NCI-H345 treated with DMSO at 0.1 percent for 48 hours (cell line): ENCODE measurements around the gene TREX2.

Source experiments
- DNase-seq: peaks from one replicate; lab custom pipeline; 2025; ENCODE audit not compliant: unreplicated experiment; lab: John Stamatoyannopoulos, UW

The TREX2 gene

DNA sequence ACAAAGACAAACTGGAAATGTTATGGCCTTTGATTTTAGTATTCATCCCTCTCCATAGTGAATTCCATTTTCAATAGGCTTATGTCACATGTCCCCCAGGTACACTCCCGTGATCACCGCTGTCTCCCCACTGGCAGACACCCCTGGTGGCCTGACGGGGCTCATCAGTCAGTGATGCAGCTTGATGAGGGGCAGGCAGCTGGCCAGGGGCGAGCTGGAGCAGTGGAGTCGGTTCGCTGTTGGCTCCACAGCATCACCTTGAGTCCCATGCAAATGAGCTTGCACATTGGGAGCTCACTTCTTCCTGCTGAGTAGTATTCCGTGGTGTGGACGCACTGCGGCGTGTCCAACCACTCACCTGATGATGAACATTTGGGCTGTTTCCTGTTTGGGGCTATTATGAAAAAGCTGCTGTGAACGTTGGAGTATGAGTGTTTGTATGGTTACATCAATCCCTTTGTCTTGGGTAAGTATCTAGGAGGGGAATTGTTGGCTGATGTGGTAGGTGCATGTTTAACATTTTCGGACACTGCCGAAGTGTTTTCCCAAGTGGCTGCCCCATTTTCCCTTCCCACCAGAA, 5.2 kb downstream of the TREX2 start:
- no peak for DNase-seq

DNA sequence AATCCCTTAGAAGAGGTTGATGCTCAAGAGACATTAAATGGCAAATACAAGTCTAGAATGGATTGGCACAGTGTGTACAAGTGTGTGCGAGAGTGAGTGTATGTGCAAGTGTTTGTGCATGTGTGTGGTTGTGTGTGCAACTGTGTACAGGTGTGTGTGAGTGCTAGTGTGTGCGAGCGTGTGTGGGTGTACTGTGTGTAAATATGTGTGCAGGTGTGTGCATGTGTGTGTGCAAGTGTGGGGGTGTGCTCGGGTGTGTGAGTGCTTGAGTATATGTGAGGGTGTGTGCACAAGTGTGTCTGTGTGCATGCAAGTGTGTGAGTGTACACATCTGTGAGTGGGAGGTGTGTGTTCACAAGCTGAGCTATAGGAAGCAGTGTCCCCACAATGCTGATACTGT, 5.9 kb downstream of the TREX2 start:
- no peak for DNase-seq

DNA sequence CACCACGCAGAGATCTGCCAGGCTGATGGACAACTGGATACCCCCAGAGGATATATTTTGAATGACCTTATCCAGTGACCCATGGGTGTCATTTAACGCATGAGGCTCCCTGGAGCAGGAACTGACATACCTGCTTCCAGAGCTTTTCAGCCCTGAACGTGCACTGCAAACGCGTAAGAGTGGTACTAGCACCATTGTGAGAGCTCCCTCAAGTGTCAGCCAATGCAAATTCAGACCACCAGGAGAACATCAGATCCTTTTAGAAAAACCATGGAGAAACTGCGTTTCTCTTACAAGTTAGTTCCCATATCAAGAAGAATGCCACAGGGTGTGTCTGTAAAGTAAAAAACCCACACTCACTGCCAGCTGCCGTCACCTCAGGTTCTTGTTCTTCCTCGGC, 7.3 kb downstream of the TREX2 start:
- no peak for DNase-seq

DNA sequence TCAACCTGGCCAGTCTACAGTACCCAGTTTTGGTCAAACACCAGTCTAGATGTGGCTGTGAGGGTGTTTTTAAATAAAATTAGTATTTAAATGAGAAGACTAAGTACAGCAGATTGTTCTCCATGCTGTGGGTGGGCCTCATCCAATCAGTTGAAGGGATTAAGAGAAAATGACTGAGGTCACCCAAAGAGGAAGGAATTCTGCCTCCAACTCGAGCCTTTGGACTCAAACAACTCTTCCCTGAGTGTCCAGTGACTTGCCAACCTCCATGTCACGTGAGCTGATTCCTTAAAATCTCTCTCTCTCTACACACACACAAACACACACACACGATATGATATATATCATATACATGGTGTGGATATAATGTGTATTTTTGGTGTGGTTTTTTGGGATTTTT, 10.0 kb downstream of the TREX2 start:
- DNase-seq = no peak

DNA sequence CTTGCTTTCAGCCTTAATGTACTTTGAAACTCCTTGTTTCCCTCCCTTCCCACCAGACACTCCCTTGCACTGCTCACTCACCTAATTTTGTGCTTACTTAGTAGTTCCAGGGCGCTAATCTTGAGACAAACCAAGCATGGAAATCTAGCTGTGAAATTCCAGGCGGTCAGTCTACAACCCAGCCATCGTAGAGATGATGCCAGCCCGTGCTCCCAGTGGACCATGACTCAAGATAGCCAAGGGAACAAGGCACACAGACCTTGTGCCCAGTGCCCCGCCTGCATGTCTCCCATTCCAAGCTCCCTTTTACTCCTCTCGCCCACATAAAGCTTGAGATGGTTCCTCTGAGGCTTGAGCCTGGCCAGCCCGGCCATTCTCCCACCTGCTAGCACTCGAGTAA, 11.1 kb downstream of the TREX2 start:
- DNase-seq = no peak

DNA sequence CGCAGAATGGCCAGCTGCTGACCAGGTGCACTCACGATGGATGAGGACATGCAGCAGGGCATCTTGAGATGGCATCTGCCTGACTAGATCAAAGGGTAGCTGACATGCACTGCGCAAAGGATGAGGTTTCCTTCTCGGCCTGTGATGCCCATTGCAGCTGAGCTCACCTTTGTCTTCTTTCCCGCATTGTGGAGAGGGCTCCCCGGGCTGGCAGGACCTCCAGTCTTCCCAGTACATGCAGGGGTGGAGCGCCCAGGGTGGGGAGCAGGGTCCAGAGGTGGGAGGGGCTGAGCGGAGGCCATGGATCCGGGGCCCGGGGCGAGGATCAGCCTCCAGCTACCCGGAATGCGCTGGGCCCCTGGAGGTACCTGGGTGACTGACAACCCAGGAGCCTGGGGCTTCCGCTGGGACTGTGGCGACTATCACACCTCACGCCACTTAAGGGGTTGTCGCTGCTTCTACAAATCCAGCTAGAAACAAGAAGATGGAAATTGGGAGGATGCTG, 12.0 kb downstream of the TREX2 start:
- no peak for DNase-seq

DNA sequence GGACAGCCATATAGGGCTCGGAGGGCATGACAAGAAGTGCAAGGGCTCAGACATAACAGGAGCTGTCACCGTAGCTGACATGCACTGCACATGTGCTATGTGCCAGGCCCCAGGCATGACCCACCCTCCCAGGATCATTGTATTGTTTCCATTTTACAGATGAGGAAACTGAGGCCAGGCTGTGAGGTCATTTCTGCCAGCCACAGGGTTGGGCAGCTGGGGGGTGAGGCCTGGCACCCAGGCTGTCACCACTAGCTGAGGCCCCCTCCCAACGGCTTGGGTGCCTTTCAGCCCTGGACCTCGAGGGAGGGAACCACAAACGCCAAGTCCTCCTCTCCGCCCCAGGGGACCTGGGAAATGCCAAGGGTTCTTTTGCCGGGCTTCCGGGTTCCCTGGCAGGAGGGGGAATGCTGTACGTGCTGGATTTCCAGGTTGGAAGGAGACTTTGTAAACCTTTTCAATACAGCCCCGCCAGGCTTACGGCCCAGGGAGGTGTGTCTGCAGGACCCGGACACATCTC, 12.6 kb downstream of the TREX2 start:
- DNase-seq = no peak

DNA sequence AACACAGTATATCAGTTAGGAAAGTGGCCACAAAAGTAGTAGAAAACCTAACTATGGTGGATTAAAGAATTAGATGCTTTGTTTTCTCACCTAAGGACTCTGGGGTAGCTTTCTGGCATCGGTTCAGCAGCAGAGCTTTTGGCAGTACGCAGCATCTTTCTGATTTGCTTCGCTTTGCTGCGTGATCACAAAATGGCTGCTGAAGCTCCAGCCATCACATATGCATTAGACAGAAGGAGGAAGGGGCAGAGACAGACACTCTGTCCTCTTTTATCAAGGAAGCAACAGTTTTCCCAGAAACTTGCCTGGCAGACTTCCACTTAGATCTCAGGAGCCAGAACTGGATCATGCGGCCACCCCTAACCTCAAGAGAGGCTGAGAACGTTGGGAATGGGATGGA, 15.1 kb downstream of the TREX2 start:
- no peak for DNase-seq

DNA sequence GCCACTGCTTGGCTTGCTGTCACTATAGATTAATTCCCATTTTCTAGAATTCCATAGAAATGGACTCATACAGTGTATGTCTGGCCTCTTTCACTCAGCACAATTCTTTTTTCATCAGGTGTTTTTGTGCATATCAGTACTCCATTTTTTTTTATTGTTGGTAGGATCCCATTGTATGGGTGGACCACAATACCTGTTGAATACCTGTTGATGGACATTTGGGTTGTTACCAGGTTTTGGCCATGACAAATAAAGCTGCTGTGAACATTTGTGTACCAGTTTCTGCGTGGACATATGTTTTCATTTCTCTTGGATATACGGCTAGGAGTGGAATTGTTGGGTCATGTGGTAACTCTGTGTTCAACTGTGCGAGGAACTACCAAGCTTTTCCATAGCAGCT, 19.7 kb downstream of the TREX2 start:
- DNase-seq = no peak

DNA sequence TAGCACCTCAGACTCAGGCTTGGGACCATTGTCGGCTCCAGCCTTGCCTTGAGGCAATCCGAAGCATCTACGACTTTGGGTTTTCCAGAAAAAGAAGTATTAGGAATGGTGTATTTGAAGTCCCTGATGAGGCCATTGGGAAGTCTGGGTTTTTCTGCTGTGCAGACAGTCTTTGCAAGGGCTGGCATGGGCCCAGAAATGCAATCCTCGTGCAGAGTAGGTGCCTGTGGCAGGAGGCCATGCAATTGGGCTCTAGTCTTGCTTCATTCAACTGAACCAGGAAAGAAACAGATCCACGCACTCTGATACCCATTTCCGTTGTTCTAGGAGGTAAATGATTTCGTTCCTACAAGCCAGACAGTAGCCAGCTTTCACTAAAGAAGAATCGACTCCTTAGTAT, 22.2 kb downstream of the TREX2 start:
- DNase-seq = no peak

DNA sequence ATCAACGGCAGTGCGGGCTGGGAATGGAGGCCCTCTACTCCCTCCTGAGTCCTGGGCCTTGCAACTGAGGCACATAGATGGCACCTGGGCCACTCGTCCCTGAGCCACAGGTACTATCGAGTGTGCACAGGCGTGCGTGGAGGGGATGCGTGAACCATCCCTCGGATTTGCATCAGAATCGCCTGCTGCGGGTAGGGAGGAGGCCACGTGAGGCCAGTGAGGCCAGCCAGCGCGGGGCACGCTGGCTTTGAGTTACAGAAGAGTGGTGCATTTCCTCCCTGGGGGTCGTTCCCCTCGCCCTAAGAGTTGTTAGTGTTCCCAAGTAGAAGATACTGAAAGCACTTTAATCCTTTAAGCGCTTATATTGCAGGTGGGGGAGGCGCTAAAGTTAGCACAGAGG, 24.0 kb downstream of the TREX2 start:
- DNase-seq = no peak

DNA sequence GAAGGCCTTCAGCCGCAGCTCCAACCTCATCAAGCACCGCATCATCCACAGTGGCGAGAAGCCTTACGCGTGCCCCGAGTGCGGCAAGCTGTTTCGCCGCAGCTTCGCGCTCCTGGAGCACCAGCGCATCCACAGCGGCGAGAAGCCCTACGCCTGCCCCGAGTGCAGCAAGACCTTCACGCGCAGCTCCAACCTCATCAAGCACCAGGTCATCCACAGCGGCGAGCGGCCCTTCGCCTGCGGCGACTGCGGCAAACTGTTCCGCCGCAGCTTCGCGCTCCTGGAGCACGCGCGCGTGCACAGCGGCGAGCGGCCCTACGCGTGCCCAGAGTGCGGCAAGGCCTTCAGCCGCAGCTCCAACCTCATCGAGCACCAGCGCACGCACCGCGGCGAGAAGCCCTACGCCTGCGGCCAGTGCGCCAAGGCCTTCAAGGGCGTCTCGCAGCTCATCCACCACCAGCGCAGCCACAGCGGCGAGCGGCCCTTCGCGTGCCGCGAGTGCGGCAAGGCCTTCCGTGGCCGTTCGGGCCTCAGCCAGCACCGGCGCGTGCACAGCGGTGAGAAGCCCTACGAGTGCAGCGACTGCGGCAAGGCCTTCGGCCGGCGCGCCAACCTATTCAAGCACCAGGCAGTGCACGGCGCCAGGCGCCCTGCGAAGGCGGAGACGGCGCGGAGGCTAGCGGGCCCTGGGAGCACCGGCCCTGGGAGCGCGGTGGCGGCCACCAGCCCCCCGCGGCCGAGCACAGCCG, 24.8 kb downstream of the TREX2 start:
- no peak for DNase-seq

DNA sequence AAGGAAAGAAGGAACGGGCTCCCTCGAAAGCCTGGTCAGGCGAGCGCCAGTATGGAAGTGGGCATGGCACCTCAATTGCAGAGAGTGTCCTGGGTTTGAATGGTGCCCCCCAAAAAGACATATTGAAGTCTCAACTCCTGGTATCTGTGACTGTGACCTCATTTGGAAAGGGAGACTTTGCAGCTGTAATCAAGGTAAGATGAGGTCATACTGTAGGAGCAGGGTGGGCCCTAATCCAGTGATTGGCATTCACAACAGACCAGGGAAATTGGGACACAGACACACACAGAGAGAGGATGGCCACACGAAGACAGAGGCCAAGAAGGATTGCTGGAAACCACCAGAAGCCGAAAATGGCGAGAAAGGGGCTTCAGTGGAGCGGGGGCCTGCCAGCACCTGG, 28.2 kb downstream of the TREX2 start:
- DNase-seq = no peak

DNA sequence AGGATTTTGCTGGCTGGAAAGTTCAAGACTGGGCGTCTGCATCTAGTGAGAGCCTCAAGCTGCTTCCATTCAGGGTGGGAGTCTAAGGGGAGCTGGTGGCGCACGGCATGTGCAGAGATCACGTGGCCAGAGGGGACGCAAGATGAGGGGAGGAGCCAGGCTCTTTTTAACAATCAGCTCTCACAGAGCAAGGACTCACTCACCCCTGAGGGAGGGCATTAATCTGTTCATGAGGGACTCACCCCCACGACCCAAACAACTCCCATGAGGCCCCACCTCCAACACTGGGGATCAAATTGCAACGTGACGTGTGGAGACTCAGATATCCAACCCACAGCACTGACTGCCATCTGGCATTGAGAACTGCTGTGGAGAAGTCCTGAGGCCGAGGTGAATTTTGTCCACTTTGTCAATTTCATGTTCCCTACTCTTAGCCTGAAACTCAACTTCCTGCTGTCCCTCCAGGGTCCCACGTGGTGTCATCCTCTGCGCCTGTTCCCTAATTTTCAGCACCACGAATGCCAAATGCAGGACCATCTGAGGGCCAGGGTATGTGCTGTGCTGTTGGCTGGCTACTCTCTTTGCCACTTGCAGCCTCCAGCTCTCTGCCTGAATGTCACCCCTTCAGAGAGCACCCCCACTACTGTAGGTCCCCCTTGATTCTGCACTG, 28.9 kb downstream of the TREX2 start:
- DNase-seq = no peak

DNA sequence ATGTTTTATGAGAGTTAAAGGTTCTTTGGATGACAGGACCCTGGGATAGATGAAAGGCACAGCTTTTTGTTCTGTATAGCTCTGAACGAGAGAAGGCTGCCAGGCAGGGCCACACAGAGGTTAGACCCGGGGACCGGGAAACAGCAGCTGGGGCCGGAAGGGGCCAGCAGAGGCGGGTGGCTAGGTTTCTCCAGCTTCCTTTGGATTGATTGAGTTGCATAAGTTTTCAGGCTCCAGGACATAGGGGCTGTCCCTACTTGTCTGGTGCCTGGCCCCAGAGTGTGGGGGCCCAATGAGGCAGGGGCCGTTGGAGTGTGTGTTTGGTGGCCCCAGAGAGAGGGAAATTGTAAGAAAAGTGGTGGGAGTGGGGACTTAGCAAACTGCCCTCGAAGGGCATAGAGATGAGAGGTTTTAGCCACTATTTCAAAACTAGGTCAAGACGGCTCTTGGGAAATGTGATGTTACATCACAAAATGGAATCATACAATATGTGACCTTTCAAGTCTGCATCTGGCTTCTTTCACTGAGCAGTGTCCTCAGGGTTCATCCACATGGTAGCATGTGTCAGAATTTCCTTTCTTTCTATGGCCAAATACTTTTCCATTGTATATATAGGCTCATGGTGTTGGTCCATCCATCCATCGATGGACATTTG, 30.9 kb downstream of the TREX2 start:
- no peak for DNase-seq

DNA sequence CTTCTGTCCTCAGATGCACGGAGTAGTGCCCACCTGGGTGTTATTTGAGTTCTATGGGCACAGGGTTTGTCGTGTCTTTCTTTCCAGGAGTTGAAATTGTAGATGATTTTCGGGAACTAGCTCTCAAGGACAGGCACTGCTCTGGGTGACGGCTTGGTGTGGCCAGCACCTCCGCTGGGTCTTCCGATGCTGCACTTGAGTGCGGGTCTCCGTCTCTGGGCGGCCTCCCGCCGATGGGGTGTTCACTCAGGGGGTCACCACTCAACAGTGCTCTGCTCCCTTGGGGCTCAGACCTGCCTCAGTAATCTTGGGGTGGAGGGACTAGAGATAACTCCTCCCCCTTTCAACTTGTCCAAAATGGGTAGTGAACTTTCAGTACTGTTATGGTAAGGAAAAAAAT, 32.1 kb downstream of the TREX2 start:
- no peak for DNase-seq

DNA sequence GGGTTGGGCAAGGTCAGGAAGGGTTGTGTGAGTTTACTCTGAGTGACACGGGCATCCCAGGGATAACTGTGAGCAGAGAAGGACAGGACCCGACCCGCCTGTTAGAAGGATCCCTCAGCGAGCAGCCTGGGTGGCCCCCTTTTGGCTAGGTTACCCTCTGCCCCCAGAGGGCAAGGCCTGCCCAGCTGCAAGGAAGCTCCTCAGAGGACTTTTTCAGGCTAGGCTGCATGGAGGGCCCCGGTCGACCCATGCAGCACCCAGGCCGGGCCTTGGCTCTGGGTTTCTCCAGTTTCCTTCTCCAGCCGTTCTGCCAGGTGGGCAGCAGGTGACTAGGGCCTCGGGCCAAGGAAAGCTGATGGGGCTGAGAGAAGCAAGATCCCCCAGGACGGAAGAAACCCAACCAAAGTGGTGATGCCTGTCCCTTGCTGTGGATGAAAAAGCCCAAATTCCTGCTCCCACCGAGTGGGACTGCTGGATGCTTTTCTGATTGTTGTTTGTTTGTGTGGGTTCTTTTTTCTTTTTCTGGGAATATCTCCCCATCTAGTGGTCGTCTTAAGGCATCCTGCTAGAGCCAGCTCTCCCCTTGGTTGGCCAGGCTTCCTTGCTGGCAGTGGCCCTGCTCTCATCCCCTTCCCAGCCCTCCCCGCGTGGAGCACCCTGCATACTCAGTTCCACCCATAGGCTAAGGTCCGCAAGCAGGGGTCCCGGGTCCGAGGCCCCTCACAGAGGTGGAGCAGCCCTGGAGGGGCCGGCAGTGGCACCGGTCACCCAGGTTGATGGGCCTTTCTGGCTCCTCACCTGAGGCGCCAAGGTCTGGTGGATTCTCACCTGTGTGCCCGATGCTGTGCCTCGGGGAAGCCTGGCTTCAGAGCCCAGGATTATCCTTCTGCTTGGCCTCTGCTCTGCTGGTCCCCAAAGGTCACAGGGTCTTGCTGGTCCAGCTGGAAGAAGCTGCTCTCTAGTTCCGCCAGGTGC, 32.8 kb downstream of the TREX2 start:
- DNase-seq = no peak

DNA sequence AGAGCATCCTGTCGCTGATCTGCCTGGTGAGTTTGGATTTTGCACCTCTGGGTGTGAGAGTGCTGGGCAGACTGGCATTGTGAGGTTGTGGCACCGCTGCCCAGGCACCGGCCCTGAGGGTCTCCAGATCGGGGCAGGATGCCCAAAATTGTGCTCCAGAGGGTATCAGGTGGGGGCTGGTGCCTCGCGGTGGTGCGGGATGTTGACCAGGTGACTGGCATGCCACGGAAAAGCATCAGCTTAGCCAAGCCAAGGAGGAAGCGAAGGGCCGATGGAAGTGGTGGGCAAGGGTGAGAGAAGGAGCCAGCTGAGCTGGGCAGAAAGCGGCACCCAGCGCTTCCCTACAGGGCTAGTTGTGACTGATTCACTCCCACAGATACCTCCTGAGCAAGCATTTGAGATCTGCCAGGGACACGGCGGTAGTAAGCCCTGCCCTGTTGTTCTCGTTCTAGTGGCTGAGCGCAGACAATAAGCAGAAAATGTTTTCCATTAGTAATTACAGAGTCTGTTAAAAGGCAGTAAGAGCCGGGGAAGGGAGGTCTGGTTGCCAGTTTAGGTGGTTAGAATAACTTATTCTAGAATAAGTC, 33.8 kb downstream of the TREX2 start:
- peak; percentile 11 for DNase-seq

DNA sequence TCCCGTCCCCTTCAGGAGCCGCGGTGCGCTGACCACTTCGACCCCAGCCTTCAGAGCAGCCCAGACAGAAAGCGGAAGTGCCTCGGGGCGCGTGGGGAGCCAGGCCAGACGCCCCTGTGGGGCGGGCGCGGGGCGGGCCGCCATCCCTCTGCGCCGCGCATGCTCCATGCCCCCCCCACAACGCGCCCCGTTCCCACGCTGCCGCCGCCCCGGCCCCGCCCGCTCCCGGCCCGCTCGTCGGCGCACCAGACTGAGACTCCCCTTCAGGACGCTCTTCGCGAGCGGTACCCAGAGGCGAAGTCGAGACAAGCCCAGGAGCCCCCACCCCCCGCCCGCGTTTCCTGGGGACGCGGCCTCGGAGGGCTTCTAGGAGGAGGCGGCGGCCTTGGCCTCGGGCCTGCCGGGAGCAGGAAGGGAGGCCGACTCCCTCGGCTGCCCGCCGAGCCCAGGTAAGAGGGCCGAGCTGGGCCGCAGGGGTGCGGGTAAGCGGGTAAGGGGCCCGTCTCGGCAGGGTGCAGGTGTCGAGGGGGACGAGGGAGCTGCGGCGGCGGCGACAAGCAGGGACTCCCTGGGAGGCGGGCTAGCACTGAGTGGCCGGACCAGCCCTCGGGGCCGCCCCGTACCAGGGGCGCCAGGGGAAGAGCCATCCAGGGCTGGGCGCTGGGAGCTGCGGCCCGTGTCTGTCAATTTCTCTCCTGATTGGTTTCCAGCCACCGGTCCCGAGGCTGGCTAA, 34.4 kb downstream of the TREX2 start, which contains the start of gene ZFP92:
ZFP92 (plus strand) TSS at position 218 of the 733 bp plus-strand sequence. CDS start 6,851 bp downstream, outside the sequence.
- DNase-seq = no peak
